Erythroblast (primary cell): ENCODE results near the gene S100A7.

Experiments used
- GATA1 ChIP-seq: IDR thresholded peaks from 2 replicates; pipeline ENCODE4 v1.6.1; 2011; ENCODE audit warnings: low read depth, mild to moderate bottlenecking, control low read depth, low read length, moderate library complexity
- POLR2A ChIP-seq: IDR thresholded peaks from 2 replicates; pipeline ENCODE4 v1.6.1; 2011; ENCODE audit warnings: mild to moderate bottlenecking, low read length

GRCh38 chr1:153506831-153507413 lies 46.5 kb upstream of the S100A7 start:
- TF ChIP-seq POLR2A (no peak), GATA1 (no peak)
